WTC11 (cell line): Measurements from ENCODE around the gene LPGAT1.

Source experiments
- CBFB ChIP-seq: sonication (generic); formaldehyde crosslinking; IDR thresholded peaks from 2 replicates; pipeline ENCODE4 v1.8.1; 2022; ENCODE audit warnings: mild to moderate bottlenecking, low read depth, missing genetic modification reagents
- GABPB1 ChIP-seq: sonication (generic); formaldehyde crosslinking; IDR thresholded peaks from 2 replicates; pipeline ENCODE4 v1.8.1; 2023; ENCODE audit warnings: mild to moderate bottlenecking, missing genetic modification reagents
- RELA ChIP-seq: sonication (generic); formaldehyde crosslinking; IDR thresholded peaks from 2 replicates; pipeline ENCODE4 v1.8.1; 2022; ENCODE audit warnings: missing genetic modification reagents, mild to moderate bottlenecking, borderline replicate concordance
- SMAD3 ChIP-seq: sonication (generic); formaldehyde crosslinking; IDR thresholded peaks from 2 replicates; pipeline ENCODE4 v1.8.0; 2022; ENCODE audit warnings: missing genetic modification reagents, mild to moderate bottlenecking, borderline replicate concordance
- ZNF396 ChIP-seq: fragments of 250-450 bp; sonication (Bioruptor Pico); IDR thresholded peaks from 2 replicates; pipeline ENCODE4 v1.8.0; 2021; ENCODE audit warnings: mild to moderate bottlenecking, moderate library complexity, borderline replicate concordance
- TF ChIP-seq, protein P1 (sequence below): fragments of 200-600 bp; IDR thresholded peaks from 2 replicates; pipeline ENCODE4 v1.8.0; 2022; ENCODE audit warnings: antibody characterized with exemption
- TF ChIP-seq, protein P2 (sequence below): sonication (generic); formaldehyde crosslinking; IDR thresholded peaks from 2 replicates; pipeline ENCODE4 v1.8.1; 2022; ENCODE audit warnings: mild to moderate bottlenecking, missing genetic modification reagents, moderate library complexity, borderline replicate concordance

DNA sequence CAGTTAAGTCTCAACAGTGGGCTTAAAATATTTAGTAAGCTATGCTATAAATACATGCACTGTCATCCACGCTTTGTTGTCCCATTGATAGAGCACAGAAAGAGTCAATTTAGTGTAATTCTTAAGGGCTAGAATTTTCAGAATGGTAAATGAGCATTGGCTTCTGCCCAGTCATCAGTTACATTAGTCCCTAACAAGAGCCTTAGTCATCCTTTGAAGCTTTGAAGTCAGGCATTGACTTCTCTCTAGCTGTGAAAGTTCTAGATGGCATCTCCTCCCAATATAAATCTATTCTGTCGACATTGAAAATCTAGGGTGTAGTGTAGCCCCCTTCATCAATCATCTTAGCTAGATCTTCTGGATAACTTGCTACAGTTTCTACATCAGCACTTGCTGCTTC lies 12.0 kb upstream of the LPGAT1 start:
- TF ChIP-seq RELA (no peak), CBFB (no peak), GABPB1 (no peak), ZNF396 (no peak), SMAD3 (CRISPR knock-in tag) (no peak)
- TF ChIP-seq, protein P1, sequence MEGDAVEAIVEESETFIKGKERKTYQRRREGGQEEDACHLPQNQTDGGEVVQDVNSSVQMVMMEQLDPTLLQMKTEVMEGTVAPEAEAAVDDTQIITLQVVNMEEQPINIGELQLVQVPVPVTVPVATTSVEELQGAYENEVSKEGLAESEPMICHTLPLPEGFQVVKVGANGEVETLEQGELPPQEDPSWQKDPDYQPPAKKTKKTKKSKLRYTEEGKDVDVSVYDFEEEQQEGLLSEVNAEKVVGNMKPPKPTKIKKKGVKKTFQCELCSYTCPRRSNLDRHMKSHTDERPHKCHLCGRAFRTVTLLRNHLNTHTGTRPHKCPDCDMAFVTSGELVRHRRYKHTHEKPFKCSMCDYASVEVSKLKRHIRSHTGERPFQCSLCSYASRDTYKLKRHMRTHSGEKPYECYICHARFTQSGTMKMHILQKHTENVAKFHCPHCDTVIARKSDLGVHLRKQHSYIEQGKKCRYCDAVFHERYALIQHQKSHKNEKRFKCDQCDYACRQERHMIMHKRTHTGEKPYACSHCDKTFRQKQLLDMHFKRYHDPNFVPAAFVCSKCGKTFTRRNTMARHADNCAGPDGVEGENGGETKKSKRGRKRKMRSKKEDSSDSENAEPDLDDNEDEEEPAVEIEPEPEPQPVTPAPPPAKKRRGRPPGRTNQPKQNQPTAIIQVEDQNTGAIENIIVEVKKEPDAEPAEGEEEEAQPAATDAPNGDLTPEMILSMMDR: no peak
- TF ChIP-seq, protein P2, sequence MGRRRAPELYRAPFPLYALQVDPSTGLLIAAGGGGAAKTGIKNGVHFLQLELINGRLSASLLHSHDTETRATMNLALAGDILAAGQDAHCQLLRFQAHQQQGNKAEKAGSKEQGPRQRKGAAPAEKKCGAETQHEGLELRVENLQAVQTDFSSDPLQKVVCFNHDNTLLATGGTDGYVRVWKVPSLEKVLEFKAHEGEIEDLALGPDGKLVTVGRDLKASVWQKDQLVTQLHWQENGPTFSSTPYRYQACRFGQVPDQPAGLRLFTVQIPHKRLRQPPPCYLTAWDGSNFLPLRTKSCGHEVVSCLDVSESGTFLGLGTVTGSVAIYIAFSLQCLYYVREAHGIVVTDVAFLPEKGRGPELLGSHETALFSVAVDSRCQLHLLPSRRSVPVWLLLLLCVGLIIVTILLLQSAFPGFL (CRISPR knock-in tag): no peak
